ENCODE results near the gene CREBBP. TPM values are rescaled to one million over a fixed set of nuclear protein-coding genes. Genes with fewer than 3 reads are reported as not detected.

Gene CREBBP
- total RNA-seq, 1 experiment from 2014 or later: 23.3 TPM

GRCh38 chr16:3770530-3770929 is 110.0 kb downstream of the CREBBP start:
- no peak overlapping the region for H3K27ac ChIP-seq
- no peaks in the 10 kb centered on the region for H3K9me3 ChIP-seq (replicated peaks)
- peaks cover 54% of the 10 kb centered on the region for H3K36me3 ChIP-seq
- peaks cover 3% of the 10 kb centered on the region; the same call in 1 of the 2 replicates for H3K4me1 ChIP-seq
- no peak for DNase-seq
- no peaks in the 10 kb centered on the region for H3K27me3 ChIP-seq
- H3K4me3 ChIP-seq: no peak overlapping the region

- Histone ChIP-seq H3K4me1 (peaks cover 3% of the 10 kb centered on the region; the same call in 1 of the 2 replicates), H3K36me3 (peaks cover 57% of the 10 kb centered on the region), H3K4me3 (no peak overlapping the region), H3K9me3 (replicated peaks) (no peaks in the 10 kb centered on the region), H3K27ac (no peak overlapping the region), H3K27me3 (no peaks in the 10 kb centered on the region)
- DNase-seq: no peak
Observed at GRCh38 chr16:3769942-3770341, 110.6 kb downstream of the CREBBP start.

- Histone ChIP-seq H3K4me1 (peaks cover 3% of the 10 kb centered on the region; the same call in 1 of the 2 replicates), H3K36me3 (peaks cover 59% of the 10 kb centered on the region), H3K27ac (no peak overlapping the region), H3K27me3 (no peaks in the 10 kb centered on the region), H3K9me3 (replicated peaks) (no peaks in the 10 kb centered on the region), H3K4me3 (no peak overlapping the region)
- DNase-seq: no peak
Observed at GRCh38 chr16:3769013-3769412, 111.5 kb downstream of the CREBBP start.

- Histone ChIP-seq H3K4me1 (peaks cover 3% of the 10 kb centered on the region; the same call in 1 of the 2 replicates), H3K9me3 (replicated peaks) (no peaks in the 10 kb centered on the region), H3K4me3 (no peak overlapping the region), H3K27me3 (no peaks in the 10 kb centered on the region), H3K36me3 (peaks cover 50% of the 10 kb centered on the region), H3K27ac (no peak overlapping the region)
- DNase-seq: no peak
Observed at GRCh38 chr16:3767333-3767986, 113.1 kb downstream of the CREBBP start.

GRCh38 chr16:3766177-3766576 is 114.3 kb downstream of the CREBBP start:
- Histone ChIP-seq H3K27me3 (no peaks in the 10 kb centered on the region), H3K4me3 (no peak overlapping the region), H3K36me3 (peaks cover 46% of the 10 kb centered on the region), H3K9me3 (replicated peaks) (no peaks in the 10 kb centered on the region), H3K27ac (no peak overlapping the region), H3K4me1 (no peaks in the 10 kb centered on the region)
- DNase-seq: no peak

- Histone ChIP-seq H3K4me1 (no peaks in the 10 kb centered on the region), H3K27me3 (no peaks in the 10 kb centered on the region), H3K27ac (no peak overlapping the region), H3K36me3 (peaks cover 44% of the 10 kb centered on the region), H3K4me3 (no peak overlapping the region), H3K9me3 (replicated peaks) (no peaks in the 10 kb centered on the region)
- DNase-seq: no peak
Observed at GRCh38 chr16:3764409-3764808, 116.1 kb downstream of the CREBBP start.

GRCh38 chr16:3762107-3762750 is 118.3 kb downstream of the CREBBP start:
- H3K36me3 ChIP-seq: peaks cover 36% of the 10 kb centered on the region

GRCh38 chr16:3761375-3762106 is 119.0 kb downstream of the CREBBP start:
- peaks cover 39% of the 10 kb centered on the region for H3K36me3 ChIP-seq
- DNase-seq: no peak
- H3K9me3 ChIP-seq (replicated peaks): no peaks in the 10 kb centered on the region
- no peak overlapping the region for H3K27ac ChIP-seq
- no peaks in the 10 kb centered on the region for H3K4me1 ChIP-seq
- no peak overlapping the region for H3K4me3 ChIP-seq
- H3K27me3 ChIP-seq: no peaks in the 10 kb centered on the region

More at GRCh38 chr16:3762107-3762750, 118.3 kb downstream of the CREBBP start:
- Histone ChIP-seq H3K4me1 (no peaks in the 10 kb centered on the region), H3K27ac (no peak overlapping the region), H3K4me3 (no peak overlapping the region), H3K27me3 (no peaks in the 10 kb centered on the region), H3K9me3 (replicated peaks) (no peaks in the 10 kb centered on the region)
- no peak for DNase-seq

- no peaks in the 10 kb centered on the region for H3K27me3 ChIP-seq
- H3K9me3 ChIP-seq (replicated peaks): no peaks in the 10 kb centered on the region
- no peak overlapping the region for H3K27ac ChIP-seq
- no peak overlapping the region for H3K4me3 ChIP-seq
- no peak for DNase-seq
- peaks cover 33% of the 10 kb centered on the region for H3K36me3 ChIP-seq
- no peaks in the 10 kb centered on the region for H3K4me1 ChIP-seq
Observed at GRCh38 chr16:3760518-3760917, 120.0 kb downstream of the CREBBP start.

GRCh38 chr16:3759736-3760135 is 120.8 kb downstream of the CREBBP start:
- Histone ChIP-seq H3K27ac (no peak overlapping the region), H3K4me1 (no peaks in the 10 kb centered on the region), H3K27me3 (no peaks in the 10 kb centered on the region), H3K9me3 (replicated peaks) (no peaks in the 10 kb centered on the region), H3K4me3 (no peak overlapping the region), H3K36me3 (peaks cover 30% of the 10 kb centered on the region)
- no peak for DNase-seq

- H3K36me3 ChIP-seq: peaks cover 32% of the 10 kb centered on the region
- no peak for DNase-seq
- H3K9me3 ChIP-seq (replicated peaks): no peaks in the 10 kb centered on the region
- no peaks in the 10 kb centered on the region for H3K27me3 ChIP-seq
- no peak overlapping the region for H3K27ac ChIP-seq
- no peaks in the 10 kb centered on the region for H3K4me1 ChIP-seq
- no peak overlapping the region for H3K4me3 ChIP-seq
Observed at GRCh38 chr16:3756113-3756512, 124.4 kb downstream of the CREBBP start.

- Histone ChIP-seq H3K4me3 (no peak overlapping the region), H3K27ac (no peak overlapping the region), H3K27me3 (no peaks in the 10 kb centered on the region), H3K36me3 (peaks cover 33% of the 10 kb centered on the region), H3K4me1 (no peaks in the 10 kb centered on the region), H3K9me3 (replicated peaks) (no peaks in the 10 kb centered on the region)
- DNase-seq: no peak
Observed at GRCh38 chr16:3755249-3755648, 125.3 kb downstream of the CREBBP start.

- no peak for DNase-seq
- Histone ChIP-seq H3K4me3 (no peak overlapping the region), H3K27me3 (no peaks in the 10 kb centered on the region), H3K4me1 (no peaks in the 10 kb centered on the region), H3K27ac (no peak overlapping the region), H3K9me3 (replicated peaks) (no peaks in the 10 kb centered on the region), H3K36me3 (peaks cover 36% of the 10 kb centered on the region)
Observed at GRCh38 chr16:3754772-3755171, 125.7 kb downstream of the CREBBP start.

GRCh38 chr16:3754081-3754703 is 126.3 kb downstream of the CREBBP start:
- Histone ChIP-seq H3K4me3 (no peak overlapping the region), H3K27me3 (no peaks in the 10 kb centered on the region), H3K9me3 (replicated peaks) (no peaks in the 10 kb centered on the region), H3K27ac (no peak overlapping the region), H3K4me1 (no peaks in the 10 kb centered on the region), H3K36me3 (peaks cover 38% of the 10 kb centered on the region)
- DNase-seq: no peak

GRCh38 chr16:3752984-3753383 is 127.5 kb downstream of the CREBBP start:
- H3K36me3 ChIP-seq: peaks cover 32% of the 10 kb centered on the region
- no peaks in the 10 kb centered on the region for H3K9me3 ChIP-seq (replicated peaks)
- no peaks in the 10 kb centered on the region for H3K4me1 ChIP-seq
- H3K4me3 ChIP-seq: no peak overlapping the region
- H3K27ac ChIP-seq: no peak overlapping the region
- no peak for DNase-seq
- no peaks in the 10 kb centered on the region for H3K27me3 ChIP-seq
